Nephron (organoid): Measurements from ENCODE around the gene KRTAP2-1.
A peak's percentile ranks its signal among the peaks of the same experiment; 100 is the strongest.
"Not testable (repeated sequence)": the region's sequence is repeated elsewhere in the genome, so short reads cannot be mapped to it uniquely, and the experiment has no call there.

Source experiments
- H3K27ac Mint-ChIP-seq, 3 experiments: 2 replicates each; pipeline ENCODE4 v1.8.0; 2020; ENCODE audit warnings: mixed read lengths in 3 of 3, mild to moderate bottlenecking in 2 of 3, moderate library complexity in 1 of 3
- H3K27me3 Mint-ChIP-seq: 2 replicates; pipeline ENCODE4 v1.8.0; 2021; ENCODE audit warnings: low read depth, mild to moderate bottlenecking, moderate library complexity, mixed read lengths
- H3K36me3 Mint-ChIP-seq: 2 replicates; pipeline ENCODE4 v1.8.0; 2020; ENCODE audit warnings: low read depth, mixed read lengths
- H3K4me1 Mint-ChIP-seq: 2 replicates; pipeline ENCODE4 v1.8.0; 2020; ENCODE audit warnings: mixed read lengths
- H3K4me3 Mint-ChIP-seq, 3 experiments: 2 replicates each; pipeline ENCODE4 v1.8.0; 2020; ENCODE audit warnings: mild to moderate bottlenecking in 3 of 3, mixed read lengths in 3 of 3, moderate library complexity in 2 of 3
- H3K9me3 Mint-ChIP-seq: 2 replicates; pipeline ENCODE4 v1.8.0; 2020; ENCODE audit warnings: mixed read lengths
- CTCF ChIP-seq, 3 experiments: fragments of 200-600 bp; sonication (generic); IDR thresholded peaks; one replicate each; pipeline ENCODE4 v1.5.0; 2021; ENCODE audit warnings: antibody characterized with exemption in 3 of 3; ENCODE audit not compliant: unreplicated experiment in 3 of 3

The KRTAP2-1 gene

GRCh38 chr17:41073676-41074075, 26.6 kb upstream of the KRTAP2-1 start:
- peaks cover 8% of the 10 kb centered on the region for H3K27me3 Mint-ChIP-seq
- no peak overlapping the region for H3K27ac Mint-ChIP-seq
- H3K9me3 Mint-ChIP-seq, result peaks cover 6% of the 10 kb centered on the region
- TF ChIP-seq CTCF (IDR thresholded peaks at IDR 0.05; ENCODE audit: unreplicated experiment in 3 of 3), result no peak
- no peaks in the 10 kb centered on the region for H3K36me3 Mint-ChIP-seq
- no peak overlapping the region for H3K4me3 Mint-ChIP-seq
- H3K4me1 Mint-ChIP-seq, result no peaks in the 10 kb centered on the region

GRCh38 chr17:41071606-41072360, 24.7 kb upstream of the KRTAP2-1 start:
- no peak for TF ChIP-seq CTCF (IDR thresholded peaks at IDR 0.05; ENCODE audit: unreplicated experiment in 3 of 3)
- Mint-ChIP-seq H3K4me1 (no peaks in the 10 kb centered on the region), H3K9me3 (peaks cover 6% of the 10 kb centered on the region), H3K27ac (peak overlapping the region in 1 of 3 experiments; percentile 5), H3K36me3 (no peaks in the 10 kb centered on the region), H3K27me3 (peaks cover 11% of the 10 kb centered on the region), H3K4me3 (no peak overlapping the region)

- TF ChIP-seq CTCF (IDR thresholded peaks at IDR 0.05; ENCODE audit: unreplicated experiment in 3 of 3), result no peak
Observed at GRCh38 chr17:41069031-41069430, 21.9 kb upstream of the KRTAP2-1 start.

GRCh38 chr17:41067281-41067680, 20.2 kb upstream of the KRTAP2-1 start:
- Mint-ChIP-seq H3K9me3 (no peaks in the 10 kb centered on the region), H3K27ac (no peak overlapping the region)
- no peak for TF ChIP-seq CTCF (IDR thresholded peaks at IDR 0.05; ENCODE audit: unreplicated experiment in 3 of 3)

More at GRCh38 chr17:41069031-41069430, 21.9 kb upstream of the KRTAP2-1 start:
- no peaks in the 10 kb centered on the region for H3K4me1 Mint-ChIP-seq
- no peak overlapping the region for H3K27ac Mint-ChIP-seq
- no peak overlapping the region for H3K4me3 Mint-ChIP-seq
- peaks cover 3% of the 10 kb centered on the region for H3K27me3 Mint-ChIP-seq
- H3K36me3 Mint-ChIP-seq, result no peaks in the 10 kb centered on the region
- H3K9me3 Mint-ChIP-seq, result no peaks in the 10 kb centered on the region

GRCh38 chr17:41065829-41066624, 18.9 kb upstream of the KRTAP2-1 start, which contains the start of gene KRTAP2-4:
KRTAP2-4 (minus strand) TSS chr17:41065879; CDS start chr17:41065845, 34 bp downstream.
- H3K4me3 Mint-ChIP-seq, result no peak within 1 kb of the TSS
- H3K4me1 Mint-ChIP-seq, result no peaks in the 10 kb centered on the region
- H3K27ac Mint-ChIP-seq, result no peak within 1 kb of the TSS
- no peaks in the 10 kb centered on the region for H3K36me3 Mint-ChIP-seq
- peaks cover 7% of the 10 kb centered on the region for H3K27me3 Mint-ChIP-seq
- no peaks in the 10 kb centered on the region for H3K9me3 Mint-ChIP-seq
- no peak for TF ChIP-seq CTCF (IDR thresholded peaks at IDR 0.05; ENCODE audit: unreplicated experiment in 3 of 3)

More at GRCh38 chr17:41067281-41067680, 20.2 kb upstream of the KRTAP2-1 start:
- Mint-ChIP-seq H3K36me3 (no peaks in the 10 kb centered on the region), H3K4me3 (no peak overlapping the region), H3K4me1 (no peaks in the 10 kb centered on the region), H3K27me3 (peaks cover 7% of the 10 kb centered on the region)

- not testable (repeated sequence) for H3K36me3 Mint-ChIP-seq, H3K27me3 Mint-ChIP-seq, H3K27ac Mint-ChIP-seq, H3K4me3 Mint-ChIP-seq, H3K9me3 Mint-ChIP-seq, H3K4me1 Mint-ChIP-seq
Observed at GRCh38 chr17:41065016-41065689, 18.0 kb upstream of the KRTAP2-1 start.
